Stimulated activated CD8-positive, alpha-beta memory T cell treated with anti-CD3 and anti-CD28 coated beads, Interleukin-4, amount 100 ng/mL, for 4 hours (primary cell): ENCODE measurements around the gene TFAP2C.
"Not testable (repeated sequence)": the region's sequence is repeated elsewhere in the genome, so short reads cannot be mapped to it uniquely, and the experiment has no call there.

Experiments
- DNase-seq, 2 donors: peaks; one replicate each; pipeline ENCODE4 v3.0.0-alpha.2; 2020; ENCODE audit warnings: low read depth in 2 of 2, low spot score in 1 of 2

The TFAP2C gene

DNA sequence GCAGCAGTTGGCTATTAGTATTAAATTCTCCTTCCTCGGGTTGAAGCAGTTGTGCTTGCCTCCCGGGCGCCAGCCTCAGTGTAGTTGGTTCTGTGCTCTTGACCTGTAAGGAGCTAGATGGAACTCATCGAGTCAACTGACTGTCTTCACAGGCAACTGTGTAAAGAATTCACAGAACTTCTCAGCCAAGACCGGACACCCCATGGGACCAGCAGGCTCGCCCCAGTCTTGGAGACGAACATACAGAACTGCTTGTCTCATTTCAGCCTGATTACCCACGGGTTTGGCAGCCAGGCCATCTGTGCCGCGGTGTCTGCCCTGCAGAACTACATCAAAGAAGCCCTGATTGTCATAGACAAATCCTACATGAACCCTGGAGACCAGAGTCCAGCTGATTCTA lies 8.5 kb downstream of the TFAP2C start:
- DNase-seq = no peak

DNA sequence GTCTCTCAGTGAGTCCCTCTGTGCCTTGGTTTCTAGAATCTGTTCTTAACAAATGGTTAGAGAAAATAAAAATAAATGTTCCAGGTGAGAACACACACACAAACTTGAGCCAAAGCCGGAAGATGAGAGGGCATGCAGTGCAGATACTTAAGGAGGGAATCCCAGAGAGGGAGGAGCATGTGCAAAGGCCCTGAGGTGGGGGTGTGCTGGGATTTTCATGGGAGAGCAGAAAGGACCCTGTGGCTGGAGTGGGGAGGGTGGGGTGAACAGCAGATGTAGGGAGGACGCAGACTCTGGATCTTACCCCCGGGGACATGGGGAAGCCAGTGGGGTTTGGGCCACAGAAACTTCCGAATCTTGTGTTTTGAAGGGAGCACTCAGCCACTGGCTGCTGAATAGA lies 17.5 kb downstream of the TFAP2C start:
- DNase-seq = no peak

DNA sequence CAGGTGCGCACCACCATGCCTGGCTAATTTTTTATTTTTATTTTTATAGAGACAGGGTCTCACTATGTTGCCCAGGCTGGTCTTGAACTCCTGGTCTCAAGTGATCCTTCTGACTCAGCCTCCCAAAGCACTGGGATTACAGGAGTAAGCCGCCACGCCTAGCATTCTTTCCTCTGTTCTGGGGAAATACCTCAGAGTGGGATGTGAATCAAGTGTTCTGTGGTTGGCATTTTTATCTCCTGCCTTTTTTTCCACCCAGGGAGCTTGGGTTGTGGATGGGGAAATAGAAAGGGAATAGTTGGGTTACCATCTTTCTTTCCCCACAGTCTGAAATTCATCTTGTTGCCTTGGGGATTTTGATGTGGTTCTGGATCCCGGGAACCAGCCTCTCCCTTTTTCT lies 24.1 kb downstream of the TFAP2C start:
- DNase-seq = no peak

DNA sequence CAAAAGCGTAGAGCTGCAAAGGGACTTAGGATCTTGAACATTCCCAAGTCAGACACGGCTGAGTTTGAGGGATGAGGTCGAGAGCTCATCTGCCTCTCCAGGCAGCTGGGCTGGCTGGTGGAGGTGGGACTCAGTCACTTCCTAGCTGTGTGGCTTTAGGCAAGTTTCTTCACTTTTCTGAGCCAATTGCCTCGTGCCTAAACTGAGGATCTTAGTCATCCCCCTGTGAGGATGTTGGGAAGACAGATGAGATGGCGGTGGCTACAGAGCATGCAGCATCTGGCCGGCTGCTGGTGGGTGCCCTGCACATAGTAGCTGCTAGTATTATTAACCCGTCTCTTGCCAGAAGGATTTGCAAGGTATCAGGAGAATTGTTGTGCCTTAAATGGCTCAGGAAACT lies 27.5 kb downstream of the TFAP2C start:
- DNase-seq = no peak

DNA sequence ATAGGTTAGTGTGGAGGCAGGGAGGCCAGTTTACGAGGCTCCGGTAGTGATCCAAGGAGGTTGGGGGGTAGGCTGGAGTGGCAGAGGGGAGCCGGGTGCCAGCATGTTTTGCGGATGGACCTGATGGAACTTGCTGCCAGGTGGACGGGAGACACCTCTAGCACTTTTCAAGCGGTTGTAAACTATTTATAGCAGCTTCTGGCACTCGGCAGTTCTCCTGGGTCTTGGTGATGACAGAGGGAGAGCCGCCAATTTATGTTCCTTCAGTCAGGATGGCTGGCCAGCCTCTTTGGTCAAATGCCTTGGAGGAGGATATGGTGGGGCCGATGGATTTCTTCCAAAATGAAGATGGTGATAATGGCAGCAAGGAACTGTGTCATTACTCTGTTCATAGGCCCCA lies 28.8 kb downstream of the TFAP2C start:
- no peak for DNase-seq

DNA sequence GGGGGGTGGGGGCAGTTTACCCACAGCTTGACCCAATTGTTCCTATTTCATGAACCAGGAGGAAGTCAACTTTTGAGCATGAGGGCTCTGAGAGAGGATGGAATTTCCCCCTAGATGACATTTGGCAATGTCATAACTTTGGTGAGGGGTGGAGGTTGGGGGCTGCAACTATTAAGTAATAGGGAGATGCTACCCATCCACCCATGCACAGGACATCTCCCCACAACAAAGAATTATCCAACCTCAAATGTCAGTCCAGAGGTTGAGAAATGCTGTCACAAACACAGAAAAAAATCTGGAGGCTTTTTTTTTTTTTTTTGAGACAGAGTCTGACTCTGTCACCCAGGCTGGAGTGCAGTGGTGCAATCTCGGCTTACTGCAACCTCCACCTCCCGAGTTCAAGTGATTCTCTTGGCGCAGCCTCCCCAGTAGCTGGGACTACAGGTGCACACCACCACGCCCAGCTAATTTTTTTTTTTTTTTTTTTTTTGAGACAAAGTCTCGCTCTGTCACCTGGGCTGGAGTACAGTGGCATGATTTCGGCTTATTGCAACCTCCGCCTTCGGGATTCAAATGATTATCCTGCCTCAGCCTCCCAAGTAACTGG lies 29.3 kb downstream of the TFAP2C start:
- DNase-seq = not testable (repeated sequence)

DNA sequence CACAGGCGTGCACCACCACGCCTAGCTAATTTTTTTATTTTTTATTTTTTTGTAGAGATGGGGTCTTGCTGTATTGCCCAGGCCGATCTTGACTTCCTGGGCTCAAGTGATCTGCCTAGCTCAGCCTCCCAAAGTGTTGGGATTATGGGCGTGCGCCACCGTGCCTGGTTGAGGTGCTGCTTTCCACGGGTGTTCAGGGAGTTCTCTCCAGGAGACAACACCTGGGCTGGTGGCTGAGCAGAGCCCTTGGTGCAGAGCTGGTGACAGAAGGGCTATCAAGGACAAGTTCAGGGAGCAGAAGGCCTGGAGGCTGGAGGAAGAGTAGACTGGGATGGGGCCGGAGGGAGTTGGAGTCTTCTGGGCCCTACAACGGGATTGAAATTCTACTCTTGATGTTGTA lies 34.6 kb downstream of the TFAP2C start:
- DNase-seq = no peak

DNA sequence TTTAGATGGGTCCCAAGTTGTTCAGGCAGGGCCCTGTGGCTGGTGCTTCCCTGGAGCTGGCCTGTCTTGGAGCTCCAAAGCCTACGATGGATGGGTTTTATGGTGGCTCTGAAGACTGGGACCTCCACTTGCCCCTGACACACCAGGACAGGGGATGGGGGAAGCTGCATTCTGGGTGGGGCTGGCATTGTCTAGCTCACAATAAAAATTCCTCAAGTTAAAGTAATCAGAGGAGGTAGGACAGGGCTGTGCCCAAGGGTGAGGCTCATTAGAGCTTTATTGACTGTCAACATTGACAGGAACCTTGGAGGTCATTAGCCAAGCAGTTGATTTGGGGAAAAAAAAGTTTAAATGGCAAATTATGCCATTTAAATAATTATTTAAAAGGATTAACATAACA lies 35.7 kb downstream of the TFAP2C start:
- no peak for DNase-seq

DNA sequence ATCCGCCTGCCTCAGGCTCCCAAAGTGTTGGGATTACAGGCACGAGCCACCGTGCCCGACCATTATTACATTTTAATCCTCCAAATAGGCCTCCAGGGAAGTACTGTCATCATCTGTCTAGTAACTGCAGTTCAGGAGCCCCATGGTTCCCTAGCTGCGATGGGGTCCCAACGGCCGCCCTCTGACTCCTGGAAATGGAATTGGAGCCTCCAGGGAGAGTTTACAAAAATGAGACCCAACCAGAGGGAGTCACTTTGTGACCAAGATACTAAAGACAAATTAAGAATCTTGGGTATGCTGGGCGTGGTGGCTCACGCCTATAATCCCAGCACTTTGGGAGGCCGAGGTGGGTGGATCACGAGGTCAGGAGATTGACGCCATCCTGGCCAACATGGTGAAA lies 36.7 kb downstream of the TFAP2C start:
- no peak for DNase-seq

DNA sequence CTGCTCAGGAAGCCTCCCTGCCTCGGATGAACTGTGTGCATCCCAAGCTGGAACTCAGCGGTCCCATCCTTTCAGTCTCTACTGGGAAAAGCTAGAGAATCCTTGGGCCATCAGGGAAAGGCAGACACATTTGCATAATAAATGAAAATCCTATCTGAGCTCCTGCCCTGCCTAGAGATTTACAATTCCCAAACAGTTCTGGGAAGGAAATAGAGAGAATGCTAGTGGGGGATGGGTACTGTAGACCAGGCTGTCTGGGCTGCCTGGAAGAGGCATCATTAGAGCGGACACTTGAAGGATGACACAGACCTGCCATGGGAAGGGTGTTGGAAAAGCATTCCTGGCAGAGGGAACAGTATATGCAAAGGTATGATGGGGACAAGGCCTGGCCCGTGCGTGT lies 44.3 kb downstream of the TFAP2C start:
- DNase-seq = no peak

DNA sequence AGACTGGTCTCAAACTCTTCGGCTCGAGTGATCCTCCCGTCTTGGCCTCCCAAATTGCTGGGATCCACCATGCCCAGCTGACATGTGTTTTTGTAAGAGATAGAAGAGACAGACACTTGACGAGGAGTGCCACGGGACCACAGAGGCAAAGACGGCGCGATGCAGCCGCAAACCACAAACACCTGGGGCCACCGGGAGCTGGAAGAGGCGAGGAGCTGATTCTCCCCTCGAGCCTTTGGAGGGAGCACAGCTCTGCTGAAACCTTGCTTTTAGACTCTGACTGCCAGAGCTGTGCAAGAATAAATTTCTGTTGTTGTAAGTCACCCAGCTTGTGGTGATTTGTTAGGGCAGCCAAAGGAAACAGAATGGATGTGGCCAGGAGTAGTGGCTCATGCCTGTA lies 46.9 kb downstream of the TFAP2C start:
- no peak for DNase-seq

DNA sequence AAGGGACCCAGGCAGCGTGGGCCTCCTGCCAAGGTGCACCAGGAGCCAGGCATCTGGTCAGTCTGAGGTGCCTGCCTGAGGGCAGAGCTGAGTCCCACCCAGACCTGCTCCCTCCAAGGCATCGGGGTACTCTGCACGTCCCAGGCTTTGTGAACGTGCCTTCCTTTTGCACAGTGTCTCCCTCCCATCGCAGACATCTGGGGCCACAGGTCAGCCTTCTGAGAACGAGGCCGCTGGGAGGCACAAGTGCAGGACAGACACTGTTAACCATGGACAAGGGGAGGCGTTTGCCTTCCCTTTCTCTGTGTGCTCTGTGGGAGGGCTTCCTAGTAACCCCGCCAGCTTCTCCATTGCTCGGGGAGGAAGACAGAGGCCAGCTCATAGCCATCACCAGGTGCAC lies 47.6 kb downstream of the TFAP2C start:
- DNase-seq = no peak

DNA sequence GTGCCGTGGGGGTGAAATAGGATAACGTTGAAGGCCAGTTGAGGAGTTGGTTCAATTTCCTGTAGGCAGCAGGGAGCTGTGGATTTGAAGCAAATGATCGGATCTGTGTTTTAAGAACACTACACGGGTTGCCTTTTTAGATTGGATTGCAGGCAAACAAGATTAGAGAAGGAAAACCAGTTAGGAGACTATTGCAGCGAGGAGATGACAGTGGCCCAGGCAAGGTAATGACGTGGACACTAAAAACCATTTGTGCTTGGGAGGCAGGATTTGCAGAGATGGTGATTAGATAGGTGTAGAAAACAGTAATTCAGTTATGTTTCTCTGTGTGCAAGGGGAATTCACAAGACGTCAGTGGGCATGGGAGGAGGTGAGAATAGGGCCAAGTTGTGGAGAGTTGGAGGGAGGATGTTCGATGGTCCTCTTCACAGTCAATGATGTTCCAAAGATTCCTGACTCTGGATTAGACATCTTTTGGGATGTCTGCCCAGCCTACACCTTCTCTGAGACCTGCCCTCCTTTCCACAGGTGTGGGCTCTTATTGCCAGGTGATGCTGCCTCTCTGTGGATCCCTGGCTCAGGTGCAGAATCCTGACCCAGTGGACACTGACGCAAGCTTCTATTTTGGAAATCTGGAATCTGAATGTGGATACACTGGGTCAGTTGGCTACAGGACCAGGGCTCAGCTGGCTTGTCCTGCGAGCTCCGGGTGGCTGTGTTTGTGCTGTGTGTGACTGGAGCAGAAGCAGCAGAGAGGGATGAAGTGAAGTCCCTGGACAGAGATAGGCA lies 54.2 kb downstream of the TFAP2C start:
- DNase-seq = no peak

DNA sequence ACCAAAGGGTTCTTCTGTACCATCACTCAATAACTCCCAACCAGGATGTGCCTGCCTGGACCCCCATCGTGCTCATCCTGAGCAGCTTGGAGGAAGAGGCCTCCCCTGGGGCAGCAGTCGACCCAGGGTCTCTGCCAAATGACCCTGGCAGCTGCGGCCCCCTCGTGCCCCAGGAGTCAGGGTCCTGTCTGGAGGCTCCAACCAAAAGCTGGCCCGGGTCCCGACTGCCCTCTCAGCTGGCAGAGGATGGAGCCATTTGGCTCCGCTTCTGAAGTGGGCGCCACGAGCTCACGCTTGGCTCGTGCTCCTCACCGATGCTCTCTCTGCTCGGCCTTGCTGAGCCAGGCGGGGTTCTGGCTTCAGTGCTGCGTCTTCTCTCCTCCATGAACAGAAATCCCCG lies 56.8 kb downstream of the TFAP2C start:
- DNase-seq = no peak

DNA sequence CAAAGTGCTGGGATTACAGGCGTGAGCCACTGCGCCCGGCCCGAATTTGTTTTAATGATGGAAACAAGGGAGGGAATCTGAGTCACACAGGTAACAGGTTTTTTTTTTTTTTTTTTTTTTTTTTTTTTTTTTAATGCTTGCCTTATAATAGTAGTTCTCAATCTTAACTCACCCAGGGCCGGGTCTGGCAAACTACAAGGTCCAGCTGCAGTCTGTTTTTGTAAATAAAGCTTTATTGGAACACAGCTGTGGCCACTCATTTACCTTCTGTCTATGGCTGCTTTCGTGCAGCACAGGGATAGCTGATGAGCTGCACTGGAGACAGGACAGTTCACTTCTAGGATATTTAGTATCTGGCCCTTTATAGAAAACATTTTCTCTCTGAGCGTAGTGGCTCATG lies 58.0 kb downstream of the TFAP2C start:
- DNase-seq = no peak

DNA sequence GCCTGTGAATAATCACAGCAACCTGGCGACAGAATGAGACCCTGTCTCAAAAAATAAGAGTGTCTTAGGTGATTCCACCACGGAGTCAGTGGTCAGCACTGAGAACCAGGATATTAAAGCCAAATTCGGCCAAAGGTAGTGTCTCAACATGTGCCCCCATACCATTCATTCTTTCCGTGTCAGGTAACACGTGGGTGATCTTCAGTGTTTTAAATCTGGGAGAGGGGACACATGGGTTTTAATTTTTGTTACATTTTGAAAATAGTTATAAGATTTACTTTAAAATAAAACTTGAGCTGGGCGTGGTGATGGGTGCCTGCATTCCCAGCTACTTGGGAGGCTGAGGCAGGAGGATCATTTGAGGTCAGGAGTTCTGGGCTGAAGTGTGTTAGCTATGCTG lies 59.0 kb downstream of the TFAP2C start:
- DNase-seq = no peak
